ENCODE results near the gene LRRC32. TPM values are rescaled to one million over a fixed set of nuclear protein-coding genes. Genes with fewer than 3 reads are reported as not detected.

LRRC32 gene
- total RNA-seq, 1 donor from 2014 or later, result 0.77 TPM

DNA sequence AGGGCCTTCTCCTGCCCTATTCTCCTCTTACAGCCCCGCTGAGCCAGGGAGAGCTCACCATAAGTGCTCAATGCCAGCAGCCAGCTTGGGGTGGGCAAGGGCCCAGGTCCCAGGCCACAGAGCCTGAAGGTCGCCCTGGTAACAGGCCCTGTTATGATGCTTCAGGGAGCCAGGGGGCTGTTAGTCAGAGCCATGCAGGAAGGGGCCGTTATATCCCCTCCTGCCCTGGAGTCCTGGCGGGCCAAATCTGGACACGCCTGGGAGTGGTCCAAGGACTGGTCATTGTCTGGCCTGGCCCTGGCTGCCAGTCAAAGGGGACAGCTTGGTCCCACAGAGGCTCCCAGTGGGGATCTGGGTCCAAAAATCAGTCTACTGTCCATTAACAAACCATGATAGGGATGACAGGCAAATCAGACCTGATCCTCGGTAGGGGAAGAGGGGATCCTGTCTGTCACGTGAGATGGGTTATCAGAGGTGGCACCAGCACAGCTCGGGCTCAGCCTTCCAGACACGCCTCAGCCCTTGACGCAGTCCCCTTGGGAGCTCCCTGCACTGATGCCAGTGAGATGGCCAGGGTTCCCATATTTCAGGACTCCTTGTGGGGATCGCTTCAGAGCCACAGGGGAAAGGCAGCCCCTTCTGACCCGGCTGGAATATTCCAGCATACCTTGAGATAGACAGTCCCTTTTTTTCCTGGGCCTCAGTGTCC, 55.9 kb downstream of the LRRC32 start:
- peaks cover 3% of the 10 kb centered on the region for H3K36me3 Mint-ChIP-seq (ENCODE audit: low read depth)
- no peak for DNase-seq (ENCODE audit: low read depth, low spot score)
- H3K27me3 Mint-ChIP-seq (ENCODE audit: low read depth), result no peaks in the 10 kb centered on the region
- no peak for TF ChIP-seq CTCF (conservative IDR thresholded peaks at IDR 0.05)
- peaks cover 7% of the 10 kb centered on the region for H3K9me3 Mint-ChIP-seq
- peaks cover 13% of the 10 kb centered on the region for H3K4me1 Mint-ChIP-seq
- no peak overlapping the region for H3K4me3 Mint-ChIP-seq
- no peak overlapping the region for H3K27ac Mint-ChIP-seq (ENCODE audit: unreplicated experiment)

DNA sequence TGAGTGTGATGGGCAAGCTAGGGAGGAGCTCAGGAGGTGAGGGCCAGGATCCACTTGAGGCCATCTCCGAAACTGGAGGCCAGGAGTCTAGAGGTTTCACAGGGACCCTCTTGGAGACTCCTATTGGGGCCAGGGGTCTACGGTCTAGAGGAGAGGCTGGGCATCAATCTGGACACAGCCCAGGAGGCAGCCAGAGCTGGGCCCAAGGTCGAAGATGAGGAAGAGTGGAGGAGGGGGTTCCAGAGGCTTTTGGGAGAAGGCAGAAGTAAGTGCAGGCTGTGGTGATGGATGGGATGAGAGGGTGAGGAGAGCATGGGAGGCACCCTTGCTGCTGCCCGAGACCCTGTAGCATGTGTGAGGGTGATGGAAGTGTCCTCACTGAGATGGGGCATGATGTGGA, 56.6 kb downstream of the LRRC32 start:
- Mint-ChIP-seq H3K36me3 (ENCODE audit: low read depth) (peaks cover 3% of the 10 kb centered on the region), H3K27ac (ENCODE audit: unreplicated experiment) (peak overlapping the region; percentile 61), H3K9me3 (peaks cover 7% of the 10 kb centered on the region), H3K4me3 (no peak overlapping the region), H3K27me3 (ENCODE audit: low read depth) (no peaks in the 10 kb centered on the region), H3K4me1 (peaks cover 13% of the 10 kb centered on the region)
- no peak for TF ChIP-seq CTCF (conservative IDR thresholded peaks at IDR 0.05)
- DNase-seq (ENCODE audit: low read depth, low spot score), result no peak

DNA sequence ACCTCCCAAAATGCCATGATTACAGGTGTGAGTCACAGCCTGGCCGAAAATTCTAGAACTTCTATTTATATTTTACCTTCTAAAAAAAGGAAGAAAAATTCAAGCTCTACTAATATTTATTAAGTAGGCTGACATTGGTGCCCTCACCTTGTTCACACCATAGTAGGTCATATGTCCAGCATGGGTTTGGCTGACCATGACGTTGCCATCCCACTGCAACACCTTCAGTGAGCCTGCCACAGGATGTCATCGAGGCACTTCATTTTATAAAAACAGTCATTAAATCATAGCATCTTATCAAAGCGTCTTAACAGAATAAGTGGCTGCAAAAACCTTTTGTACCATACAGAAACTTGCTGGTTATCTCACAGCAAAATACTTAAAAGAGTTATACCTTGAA, 58.3 kb downstream of the LRRC32 start:
- no peaks in the 10 kb centered on the region for H3K27me3 Mint-ChIP-seq (ENCODE audit: low read depth)
- peaks cover 6% of the 10 kb centered on the region for H3K9me3 Mint-ChIP-seq
- no peak for TF ChIP-seq CTCF (conservative IDR thresholded peaks at IDR 0.05)
- H3K36me3 Mint-ChIP-seq (ENCODE audit: low read depth), result no peaks in the 10 kb centered on the region
- no peak for DNase-seq (ENCODE audit: low read depth, low spot score)
- no peak overlapping the region for H3K4me3 Mint-ChIP-seq
- H3K27ac Mint-ChIP-seq (ENCODE audit: unreplicated experiment), result no peak overlapping the region
- H3K4me1 Mint-ChIP-seq, result peaks cover 13% of the 10 kb centered on the region

- H3K4me1 Mint-ChIP-seq, result peaks cover 19% of the 10 kb centered on the region
- H3K27ac Mint-ChIP-seq (ENCODE audit: unreplicated experiment), result no peak overlapping the region
- no peak for DNase-seq (ENCODE audit: low read depth, low spot score)
Measured at GRCh38 chr11:76610871-76611475, 59.6 kb downstream of the LRRC32 start.

GRCh38 chr11:76610371-76610770, 60.2 kb downstream of the LRRC32 start:
- DNase-seq (ENCODE audit: low read depth, low spot score), result no peak
- Mint-ChIP-seq H3K4me3 (no peak overlapping the region), H3K4me1 (peaks cover 21% of the 10 kb centered on the region), H3K36me3 (ENCODE audit: low read depth) (no peaks in the 10 kb centered on the region), H3K9me3 (peaks cover 6% of the 10 kb centered on the region), H3K27ac (ENCODE audit: unreplicated experiment) (no peak overlapping the region), H3K27me3 (ENCODE audit: low read depth) (no peaks in the 10 kb centered on the region)
- no peak for TF ChIP-seq CTCF (conservative IDR thresholded peaks at IDR 0.05)

More at GRCh38 chr11:76610871-76611475, 59.6 kb downstream of the LRRC32 start:
- Mint-ChIP-seq H3K27me3 (ENCODE audit: low read depth) (no peaks in the 10 kb centered on the region), H3K9me3 (peaks cover 6% of the 10 kb centered on the region), H3K4me3 (no peak overlapping the region), H3K36me3 (ENCODE audit: low read depth) (no peaks in the 10 kb centered on the region)
- TF ChIP-seq CTCF (conservative IDR thresholded peaks at IDR 0.05), result no peak
